Measurements from ENCODE around the gene CD320.
A peak's percentile ranks its signal among the peaks of the same experiment; 100 is the strongest.

Gene CD320

GRCh38 chr19:8259922-8260247 lies 48.3 kb downstream of the CD320 start:
- H3K27ac Mint-ChIP-seq, result peak overlapping the region; percentile 23
- peaks cover 43% of the 10 kb centered on the region for H3K27me3 Mint-ChIP-seq
- H3K36me3 Mint-ChIP-seq (ENCODE audit: low read depth), result no peaks in the 10 kb centered on the region
- H3K4me3 Mint-ChIP-seq, result no peak overlapping the region
- no peaks in the 10 kb centered on the region for H3K9me3 Mint-ChIP-seq
- peaks cover 22% of the 10 kb centered on the region for H3K4me1 Mint-ChIP-seq (ENCODE audit: low read depth)
- intact Hi-C loops (cut with micrococcal nuclease), result loop anchor here (10.0 kb wide), 1 partner anchor 65 kb away; the partner anchor contains the start of genes NDUFA7 and RPS28

- Mint-ChIP-seq H3K36me3 (ENCODE audit: low read depth) (no peaks in the 10 kb centered on the region), H3K27me3 (peaks cover 40% of the 10 kb centered on the region), H3K27ac (peak overlapping the region; percentile 23), H3K4me1 (ENCODE audit: low read depth) (peaks cover 22% of the 10 kb centered on the region), H3K4me3 (no peak overlapping the region), H3K9me3 (no peaks in the 10 kb centered on the region)
- intact Hi-C loops (cut with micrococcal nuclease), result no loop called here
These were observed 48.8 kb downstream of the CD320 start for GRCh38 chr19:8259142-8259921.

GRCh38 chr19:8257052-8257443 lies 51.1 kb downstream of the CD320 start:
- no peaks in the 10 kb centered on the region for H3K9me3 Mint-ChIP-seq
- intact Hi-C loops (cut with micrococcal nuclease), result no loop called here
- no peak overlapping the region for H3K4me3 Mint-ChIP-seq
- peaks cover 34% of the 10 kb centered on the region for H3K27me3 Mint-ChIP-seq
- H3K4me1 Mint-ChIP-seq (ENCODE audit: low read depth), result peaks cover 22% of the 10 kb centered on the region
- no peak overlapping the region for H3K27ac Mint-ChIP-seq
- H3K36me3 Mint-ChIP-seq (ENCODE audit: low read depth), result no peaks in the 10 kb centered on the region

GRCh38 chr19:8256276-8257051 lies 51.7 kb downstream of the CD320 start:
- Mint-ChIP-seq H3K27ac (no peak overlapping the region), H3K4me1 (ENCODE audit: low read depth) (peaks cover 21% of the 10 kb centered on the region), H3K9me3 (no peaks in the 10 kb centered on the region), H3K36me3 (ENCODE audit: low read depth) (no peaks in the 10 kb centered on the region), H3K4me3 (no peak overlapping the region), H3K27me3 (peaks cover 30% of the 10 kb centered on the region)
- intact Hi-C loops (cut with micrococcal nuclease), result no loop called here

GRCh38 chr19:8255426-8256125 lies 52.6 kb downstream of the CD320 start:
- intact Hi-C loops (cut with micrococcal nuclease), result no loop called here
- Mint-ChIP-seq H3K4me1 (ENCODE audit: low read depth) (peaks cover 12% of the 10 kb centered on the region), H3K36me3 (ENCODE audit: low read depth) (no peaks in the 10 kb centered on the region), H3K27ac (no peak overlapping the region), H3K4me3 (no peak overlapping the region), H3K9me3 (no peaks in the 10 kb centered on the region), H3K27me3 (peaks cover 26% of the 10 kb centered on the region)

- H3K4me1 Mint-ChIP-seq (ENCODE audit: low read depth), result peaks cover 4% of the 10 kb centered on the region
- no peaks in the 10 kb centered on the region for H3K36me3 Mint-ChIP-seq (ENCODE audit: low read depth)
- H3K27ac Mint-ChIP-seq, result no peak overlapping the region
- H3K9me3 Mint-ChIP-seq, result no peaks in the 10 kb centered on the region
- H3K4me3 Mint-ChIP-seq, result no peak overlapping the region
- peaks cover 22% of the 10 kb centered on the region for H3K27me3 Mint-ChIP-seq
- intact Hi-C loops (cut with micrococcal nuclease), result loop anchor here (5.0 kb wide), 1 partner anchor 237 kb away; no protein-coding TSS in a partner anchor
These were observed 53.7 kb downstream of the CD320 start for GRCh38 chr19:8254286-8255001.

- peaks cover 21% of the 10 kb centered on the region for H3K27me3 Mint-ChIP-seq
- H3K4me3 Mint-ChIP-seq, result no peak overlapping the region
- H3K27ac Mint-ChIP-seq, result no peak overlapping the region
- no peaks in the 10 kb centered on the region for H3K4me1 Mint-ChIP-seq (ENCODE audit: low read depth)
- H3K36me3 Mint-ChIP-seq (ENCODE audit: low read depth), result no peaks in the 10 kb centered on the region
- no peaks in the 10 kb centered on the region for H3K9me3 Mint-ChIP-seq
- intact Hi-C loops (cut with micrococcal nuclease), result loop anchor here (1.0 to 5.0 kb wide), 3 partner anchors 95 to 309 kb away; no protein-coding TSS in a partner anchor
These were observed 54.5 kb downstream of the CD320 start for GRCh38 chr19:8253678-8254077.

GRCh38 chr19:8252922-8253589 lies 55.1 kb downstream of the CD320 start:
- no peaks in the 10 kb centered on the region for H3K9me3 Mint-ChIP-seq

More at GRCh38 chr19:8252922-8253589, 55.1 kb downstream of the CD320 start:
- peaks cover 26% of the 10 kb centered on the region for H3K27me3 Mint-ChIP-seq
- H3K27ac Mint-ChIP-seq, result no peak overlapping the region
- no peaks in the 10 kb centered on the region for H3K4me1 Mint-ChIP-seq (ENCODE audit: low read depth)
- intact Hi-C loops (cut with micrococcal nuclease), result loop anchor here (1.0 to 5.0 kb wide), 3 partner anchors 95 to 309 kb away; no protein-coding TSS in a partner anchor
- no peaks in the 10 kb centered on the region for H3K36me3 Mint-ChIP-seq (ENCODE audit: low read depth)
- no peak overlapping the region for H3K4me3 Mint-ChIP-seq
